ENCODE results near the gene CFAP251.

DNA sequence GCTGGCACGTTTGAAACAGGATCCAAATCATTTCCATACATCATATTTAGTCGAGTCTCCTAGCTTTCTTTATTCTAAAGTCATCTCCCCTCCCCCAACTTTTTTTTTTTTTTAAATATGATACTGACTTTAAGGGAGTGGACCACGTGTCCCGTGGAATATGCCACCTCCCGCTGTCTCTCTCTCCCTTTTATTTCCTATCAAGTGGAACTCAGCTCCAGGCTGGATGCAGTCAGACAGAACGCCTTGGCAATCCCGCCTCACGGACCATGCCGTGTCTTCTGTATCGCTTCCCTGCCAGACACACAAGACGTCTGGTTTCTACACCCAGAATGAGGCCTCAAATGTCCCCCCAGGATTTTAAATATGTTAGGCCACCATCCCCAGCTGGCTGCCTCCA is 124.5 kb downstream of the CFAP251 start:
- TF ChIP-seq CTCF (IDR thresholded peaks at IDR 0.05 in 2 of 3, conservative IDR thresholded peaks at IDR 0.05 in 1 of 3; ENCODE audit: borderline replicate concordance in 1 of 3, insufficient read depth in 1 of 3, low read depth in 2 of 3, low read length in 2 of 3), result no peak
- TF ChIP-seq POLR2A (IDR thresholded peaks at IDR 0.05; ENCODE audit: borderline replicate concordance, extremely low read depth, insufficient read depth, insufficient read length), result no peak

Measured in HCT116 (cell line).